Measurements from ENCODE around the gene GKN2.

GRCh38 chr2:68951899-68952298 is 794 bp downstream of the GKN2 start:
- TF ChIP-seq CTCF (IDR thresholded peaks at IDR 0.05) (no peak), EP300 (IDR thresholded peaks at IDR 0.05) (no peak), POLR2AphosphoS5 (IDR thresholded peaks at IDR 0.05) (no peak), POLR2A (IDR thresholded peaks at IDR 0.05) (no peak)
